Smooth muscle cell (in vitro differentiated cells): ENCODE measurements around the gene TGFBR3. TPM values are rescaled to one million over a fixed set of nuclear protein-coding genes. Genes with fewer than 3 reads are reported as not detected.
"Not testable (repeated sequence)": the region's sequence is repeated elsewhere in the genome, so short reads cannot be mapped to it uniquely, and the experiment has no call there.

ENCODE experiments used
- DNase-seq: peaks from one replicate; lab custom pipeline; 2025; ENCODE audit not compliant: unreplicated experiment; lab: John Stamatoyannopoulos, UW
- H2AFZ ChIP-seq: fragments of 200-600 bp; sonication (generic); 2 replicates; pipeline ENCODE4 v1.6.0; 2016; ENCODE audit warnings: antibody characterized with exemption, low read depth, mild to moderate bottlenecking
- H3F3A ChIP-seq: fragments of 200-600 bp; sonication (generic); 2 replicates; pipeline ENCODE4 v1.6.0; 2017; ENCODE audit warnings: antibody characterized with exemption, low read depth
- H3K27ac ChIP-seq: fragments of 200-600 bp; sonication (generic); 2 replicates; pipeline ENCODE4 v1.5.1; 2016; ENCODE audit warnings: low read depth, mild to moderate bottlenecking
- H3K27me3 ChIP-seq: fragments of 200-600 bp; sonication (generic); 2 replicates; pipeline ENCODE4 v1.6.1; 2016; ENCODE audit warnings: low read depth, mild to moderate bottlenecking
- H3K36me3 ChIP-seq: fragments of 200-600 bp; sonication (generic); 2 replicates; pipeline ENCODE4 v1.5.1; 2016; ENCODE audit warnings: low read depth
- H3K4me1 ChIP-seq: fragments of 200-600 bp; sonication (generic); 2 replicates; pipeline ENCODE4 v1.5.1; 2016; ENCODE audit warnings: low read depth
- H3K4me2 ChIP-seq: fragments of 200-600 bp; sonication (generic); 2 replicates; pipeline ENCODE4 v1.6.0; 2016; ENCODE audit warnings: mild to moderate bottlenecking
- H3K4me3 ChIP-seq: fragments of 200-600 bp; sonication (generic); 2 replicates; pipeline ENCODE4 v1.5.1; 2016; ENCODE audit warnings: mild to moderate bottlenecking
- H3K79me2 ChIP-seq: fragments of 200-600 bp; sonication (generic); 2 replicates; pipeline ENCODE4 v1.6.0; 2016; ENCODE audit warnings: low read depth, mild to moderate bottlenecking
- H3K9ac ChIP-seq: fragments of 200-600 bp; sonication (generic); 2 replicates; pipeline ENCODE4 v1.6.0; 2016; ENCODE audit warnings: low read depth
- H3K9me3 ChIP-seq: fragments of 200-600 bp; sonication (generic); replicated peaks from 2 replicates; pipeline ENCODE4 v1.5.1; 2016; ENCODE audit warnings: low read depth
- H4K20me1 ChIP-seq: fragments of 200-600 bp; sonication (generic); 2 replicates; pipeline ENCODE4 v1.6.0; 2016; ENCODE audit warnings: low read depth
- WGBS: methylation state at CpG from one replicate; pipeline ENCODE4 v1.1.7; 2016; ENCODE audit warnings: low lambda C conversion rate; 5-methylcytosine and 5-hydroxymethylcytosine counted together
- polyA plus RNA-seq: library from polyadenylated mRNA; unstranded; fragments of >200 nt; fragmentation: Nextera tagmentation; extraction: Ambion mirVana; gene quantifications from 2 replicates; pipeline ENCODE4 v1.2.1, GENCODE V29; 2016
- total RNA-seq: library from RNA; depleted of rRNA; stranded (reverse); fragments of >200 nt; gene quantifications from 2 replicates; pipeline ENCODE4 v1.2.3, GENCODE V29; 2014
- TF ChIP-seq, protein P1 (sequence below): fragments of 200-600 bp; sonication (generic); IDR thresholded peaks from 2 replicates; pipeline ENCODE4 v1.5.1; 2017; ENCODE audit warnings: borderline replicate concordance, mild to moderate bottlenecking, antibody characterized with exemption; ENCODE audit not compliant: insufficient read depth, poor library complexity, severe bottlenecking

Gene TGFBR3
- total and polyA plus RNA-seq, 2 experiments from 2014 or later: 68.3 to 112 TPM

DNA sequence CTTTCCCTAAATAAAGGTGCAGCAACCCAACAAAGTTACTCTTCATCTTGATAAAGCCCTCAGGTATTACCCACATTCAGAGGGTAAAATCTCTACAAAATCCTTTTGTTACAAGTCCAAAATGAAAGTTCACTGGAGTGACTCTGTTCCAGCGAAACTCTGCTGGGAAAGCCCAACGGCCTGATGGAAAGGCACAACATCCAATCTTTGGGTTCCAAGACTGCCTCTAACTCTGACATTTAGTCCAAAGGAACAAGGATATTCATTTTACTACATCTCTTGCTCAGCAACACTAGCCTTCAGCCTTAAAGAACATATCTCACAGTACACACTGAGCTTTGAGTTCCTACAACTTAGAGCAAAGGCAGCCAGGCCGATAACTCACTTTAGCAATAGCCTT lies 42.1 kb downstream of the TGFBR3 start:
- Histone ChIP-seq H3K27me3 (no peaks in the 10 kb centered on the region), H3F3A (peaks cover 14% of the 10 kb centered on the region), H3K79me2 (peaks cover 75% of the 10 kb centered on the region), H3K36me3 (no peaks in the 10 kb centered on the region), H2AFZ (no peak overlapping the region), H3K4me3 (no peak overlapping the region), H3K9ac (no peak overlapping the region), H3K4me1 (peaks cover 27% of the 10 kb centered on the region), H4K20me1 (peaks cover 41% of the 10 kb centered on the region), H3K27ac (peak overlapping the region; percentile 61), H3K9me3 (no peaks in the 10 kb centered on the region), H3K4me2 (no peak overlapping the region)
- TF ChIP-seq, protein P1, sequence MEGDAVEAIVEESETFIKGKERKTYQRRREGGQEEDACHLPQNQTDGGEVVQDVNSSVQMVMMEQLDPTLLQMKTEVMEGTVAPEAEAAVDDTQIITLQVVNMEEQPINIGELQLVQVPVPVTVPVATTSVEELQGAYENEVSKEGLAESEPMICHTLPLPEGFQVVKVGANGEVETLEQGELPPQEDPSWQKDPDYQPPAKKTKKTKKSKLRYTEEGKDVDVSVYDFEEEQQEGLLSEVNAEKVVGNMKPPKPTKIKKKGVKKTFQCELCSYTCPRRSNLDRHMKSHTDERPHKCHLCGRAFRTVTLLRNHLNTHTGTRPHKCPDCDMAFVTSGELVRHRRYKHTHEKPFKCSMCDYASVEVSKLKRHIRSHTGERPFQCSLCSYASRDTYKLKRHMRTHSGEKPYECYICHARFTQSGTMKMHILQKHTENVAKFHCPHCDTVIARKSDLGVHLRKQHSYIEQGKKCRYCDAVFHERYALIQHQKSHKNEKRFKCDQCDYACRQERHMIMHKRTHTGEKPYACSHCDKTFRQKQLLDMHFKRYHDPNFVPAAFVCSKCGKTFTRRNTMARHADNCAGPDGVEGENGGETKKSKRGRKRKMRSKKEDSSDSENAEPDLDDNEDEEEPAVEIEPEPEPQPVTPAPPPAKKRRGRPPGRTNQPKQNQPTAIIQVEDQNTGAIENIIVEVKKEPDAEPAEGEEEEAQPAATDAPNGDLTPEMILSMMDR: no peak
- WGBS: 84% methylated on average over 3 of the region's 3 CpGs
- DNase-seq: no peak

DNA sequence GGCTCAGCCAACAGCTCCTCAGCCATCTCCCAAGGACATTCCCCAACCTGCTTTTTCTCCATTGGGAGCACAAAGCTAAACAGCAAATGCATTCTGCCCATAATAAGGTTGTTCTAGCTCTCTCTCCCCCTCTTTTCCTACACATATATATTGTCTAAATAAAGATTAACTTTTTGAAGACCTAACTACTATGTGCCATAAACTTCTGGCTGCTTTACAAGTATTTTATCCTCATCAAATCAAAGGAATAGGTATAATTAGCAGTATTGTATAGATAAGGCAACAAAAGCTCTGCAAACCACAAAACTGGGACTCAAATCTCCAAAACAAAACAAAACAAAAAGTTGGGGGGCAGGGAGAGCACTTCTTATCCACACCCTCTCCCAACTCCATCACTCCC lies 43.4 kb downstream of the TGFBR3 start:
- H3K27ac ChIP-seq: no peak overlapping the region
- H4K20me1 ChIP-seq: peaks cover 43% of the 10 kb centered on the region
- H3K79me2 ChIP-seq: peaks cover 69% of the 10 kb centered on the region
- H3K36me3 ChIP-seq: no peaks in the 10 kb centered on the region
- H3K9me3 ChIP-seq: no peaks in the 10 kb centered on the region
- no peak overlapping the region for H3K9ac ChIP-seq
- peaks cover 14% of the 10 kb centered on the region for H3F3A ChIP-seq
- TF ChIP-seq, protein P1: no peak
- no peak for DNase-seq
- H2AFZ ChIP-seq: no peak overlapping the region
- H3K4me3 ChIP-seq: no peak overlapping the region
- no peak overlapping the region for H3K4me2 ChIP-seq
- H3K27me3 ChIP-seq: no peaks in the 10 kb centered on the region
- peaks cover 27% of the 10 kb centered on the region for H3K4me1 ChIP-seq

DNA sequence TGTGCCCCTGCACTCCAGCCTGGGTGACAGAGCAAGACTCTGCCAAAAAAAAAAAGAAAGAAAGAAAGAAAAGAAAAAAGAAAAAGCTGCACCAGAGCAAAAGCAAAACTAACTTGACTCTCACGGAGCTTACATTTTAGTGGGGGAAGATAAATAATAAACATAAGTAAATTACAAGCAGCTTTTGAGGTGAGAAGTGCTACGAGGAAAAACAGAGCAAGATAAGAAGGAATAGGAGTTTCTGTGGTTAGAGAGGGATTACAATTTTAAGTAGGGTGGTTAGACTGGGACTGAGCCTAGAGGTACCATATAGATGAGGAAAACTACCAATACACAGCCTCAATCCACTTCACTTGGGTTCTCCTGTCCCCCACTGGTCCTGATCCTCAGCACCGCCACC lies 43.9 kb downstream of the TGFBR3 start:
- H3K4me1 ChIP-seq: peaks cover 27% of the 10 kb centered on the region
- H3K79me2 ChIP-seq: peaks cover 70% of the 10 kb centered on the region
- no peaks in the 10 kb centered on the region for H3K27me3 ChIP-seq
- no peak overlapping the region for H3K4me3 ChIP-seq
- no peak overlapping the region for H3K4me2 ChIP-seq
- no peak overlapping the region for H3K9ac ChIP-seq
- H2AFZ ChIP-seq: no peak overlapping the region
- TF ChIP-seq, protein P1: no peak
- 42% methylated on average over 3 of the region's 3 CpGs for WGBS
- H3K36me3 ChIP-seq: no peaks in the 10 kb centered on the region
- peaks cover 40% of the 10 kb centered on the region for H4K20me1 ChIP-seq
- no peak for DNase-seq
- no peaks in the 10 kb centered on the region for H3K9me3 ChIP-seq
- peaks cover 14% of the 10 kb centered on the region for H3F3A ChIP-seq
- no peak overlapping the region for H3K27ac ChIP-seq

DNA sequence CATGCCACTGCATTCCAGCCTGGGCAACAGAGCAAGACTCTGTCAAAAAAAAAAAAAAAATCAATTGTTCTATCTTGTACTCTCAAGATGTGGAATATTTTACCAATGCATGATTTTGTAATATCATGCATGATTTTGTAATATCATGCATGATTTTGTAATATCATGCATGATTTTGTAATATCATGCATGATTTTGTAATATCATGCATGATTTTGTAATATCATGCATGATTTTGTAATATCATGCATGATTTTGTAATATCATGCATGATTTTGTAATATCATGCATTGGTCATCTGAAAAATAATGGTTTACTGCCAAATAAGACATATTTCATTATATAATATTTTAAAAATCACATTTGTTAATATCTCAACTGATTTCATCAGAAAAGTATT lies 45.7 kb downstream of the TGFBR3 start:
- not testable (repeated sequence) for H3K36me3 ChIP-seq, H3K9ac ChIP-seq, H3K27me3 ChIP-seq, H3K27ac ChIP-seq, H3K9me3 ChIP-seq, H3K4me3 ChIP-seq, DNase-seq, H3K4me2 ChIP-seq, H2AFZ ChIP-seq
- Histone ChIP-seq H3F3A (peaks cover 11% of the 10 kb centered on the region), H4K20me1 (peaks cover 31% of the 10 kb centered on the region), H3K4me1 (peaks cover 15% of the 10 kb centered on the region), H3K79me2 (peaks cover 78% of the 10 kb centered on the region)
